Effector CD4-positive, alpha-beta T cell (primary cell): ENCODE measurements around the gene CRELD2.

ENCODE experiments used
- DNase-seq: peaks from one replicate; pipeline ENCODE4 v3.0.0-alpha.2; 2020

The CRELD2 gene

GRCh38 chr22:49969751-49970527, 51.5 kb downstream of the CRELD2 start:
- DNase-seq = peak; percentile 7

DNA sequence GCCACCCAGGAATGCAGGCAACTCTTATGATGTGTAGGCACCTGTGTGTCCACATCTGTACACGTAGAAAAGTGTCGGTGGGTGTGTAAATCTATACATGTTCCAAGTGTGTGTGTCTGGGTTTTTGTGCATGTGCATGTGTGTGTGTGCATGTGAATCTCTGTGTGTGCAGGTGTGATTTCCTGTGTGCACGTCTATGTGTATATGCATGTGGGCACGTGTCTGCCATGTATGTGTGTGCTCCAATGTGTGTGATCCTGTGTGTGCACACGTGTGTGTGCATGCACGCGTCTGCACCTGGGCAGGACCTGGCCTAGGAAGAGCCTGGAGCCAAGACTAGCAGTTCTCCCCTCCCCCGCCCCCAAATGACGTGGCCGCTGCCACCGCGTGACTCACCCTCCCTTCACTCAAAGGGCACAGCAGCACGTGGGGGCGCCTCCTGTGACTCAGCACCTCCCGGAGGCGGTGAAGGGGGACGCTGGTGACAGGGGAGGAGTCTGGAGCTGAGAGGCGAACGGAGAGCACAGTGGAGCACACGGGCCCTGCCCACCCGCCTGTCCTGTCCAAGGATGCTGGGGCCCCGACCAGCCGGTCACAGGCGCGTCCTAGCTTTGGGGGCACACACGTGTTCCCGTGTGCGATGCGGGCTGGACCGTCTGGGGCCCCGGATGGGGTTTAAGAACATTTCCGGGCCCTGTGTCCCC, 52.2 kb downstream of the CRELD2 start:
- DNase-seq = peak; percentile 95

DNA sequence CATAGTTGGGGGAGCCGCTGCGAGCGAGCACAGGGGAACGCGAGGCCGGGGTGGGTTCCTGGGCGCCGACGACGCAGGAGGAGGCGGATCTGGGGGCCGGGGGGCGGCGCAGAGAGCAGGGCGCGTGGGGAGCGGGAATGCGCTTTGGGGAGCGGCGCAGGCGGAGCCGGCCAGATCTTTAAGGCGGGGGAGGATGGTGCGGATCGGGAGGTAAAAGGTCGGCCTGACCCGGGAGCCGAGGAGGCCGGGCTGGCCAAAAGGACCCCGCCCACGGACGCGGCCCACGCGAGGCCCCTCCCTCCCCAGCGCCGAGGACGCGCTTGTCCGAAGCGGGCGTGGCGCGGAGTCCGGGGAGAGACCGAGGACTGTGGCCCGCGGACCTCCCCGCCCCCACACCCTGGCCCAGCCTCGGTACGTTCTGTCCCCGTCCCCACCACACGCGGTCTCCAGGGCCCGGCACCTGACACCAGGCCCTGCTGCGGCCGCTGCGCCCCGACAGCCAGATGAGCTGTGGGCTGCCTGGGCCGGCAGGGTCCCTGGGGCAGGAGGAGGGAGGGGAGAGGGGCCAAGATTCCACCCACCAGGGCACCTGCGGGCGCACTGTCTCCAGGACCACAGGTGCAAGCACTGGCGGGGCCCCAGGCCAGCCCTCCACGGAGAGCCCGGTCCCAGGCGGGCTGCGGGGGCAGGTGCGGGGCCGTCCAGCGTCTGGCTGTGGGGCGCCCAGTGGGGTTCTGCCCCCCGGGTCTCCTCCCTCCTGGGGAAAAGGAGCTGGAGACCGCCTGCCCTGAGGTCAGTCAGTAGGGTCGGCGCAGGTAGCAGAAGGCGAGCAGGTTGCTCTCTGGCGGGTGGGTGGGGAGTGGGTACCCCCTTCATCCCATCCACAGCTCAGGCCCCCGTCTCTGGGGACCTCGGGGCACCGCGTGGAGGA, 53.1 kb downstream of the CRELD2 start:
- DNase-seq = peak; percentile 49

GRCh38 chr22:49972163-49973017, 54.0 kb downstream of the CRELD2 start:
- DNase-seq = peak; percentile 5

DNA sequence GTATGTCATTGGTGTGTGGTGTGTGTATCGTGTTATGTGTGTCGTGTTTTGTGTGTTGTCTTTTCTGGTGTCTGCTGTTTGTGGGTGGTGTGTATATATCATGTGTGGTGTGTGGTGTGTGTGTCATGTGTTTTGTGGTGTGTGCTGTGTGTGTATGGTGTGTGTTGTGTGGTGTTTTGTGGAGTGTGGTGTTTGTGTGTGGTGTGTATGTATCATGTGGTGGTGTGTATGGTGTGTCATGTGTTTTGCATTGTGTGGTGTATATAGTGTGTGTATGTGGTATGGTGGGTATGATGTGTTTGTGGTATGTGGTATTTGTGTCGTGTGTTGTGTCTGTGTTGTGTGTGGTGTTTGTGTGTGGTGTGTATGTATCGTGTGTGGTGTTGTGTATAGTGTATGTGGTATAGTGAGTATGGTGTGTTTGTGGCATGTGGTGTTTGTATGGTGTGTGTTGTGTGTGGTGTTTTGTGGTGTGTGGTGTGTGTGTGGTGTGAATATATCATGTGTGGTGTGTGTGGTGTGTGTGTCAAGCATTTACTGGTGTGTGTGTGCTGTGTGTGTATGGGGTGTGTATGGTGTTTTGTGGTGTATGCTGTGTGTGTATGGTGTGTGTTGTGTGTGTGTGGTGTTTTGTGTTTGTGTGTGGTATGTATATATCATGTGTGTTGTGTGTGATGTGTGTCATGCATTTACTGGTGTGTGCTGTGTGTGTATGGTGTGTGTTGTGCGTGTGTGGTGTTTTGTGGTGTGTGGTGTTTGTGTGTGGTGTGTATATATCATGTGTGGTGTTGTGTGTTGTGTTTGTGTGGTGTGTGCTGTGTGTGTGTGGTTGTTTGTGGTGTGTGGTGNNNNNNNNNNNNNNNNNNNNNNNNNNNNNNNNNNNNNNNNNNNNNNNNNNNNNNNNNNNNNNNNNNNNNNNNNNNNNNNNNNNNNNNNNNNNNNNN, 54.9 kb downstream of the CRELD2 start:
- no peak for DNase-seq

- DNase-seq = peak; percentile 3
Observed at GRCh38 chr22:49975543-49976389, 57.3 kb downstream of the CRELD2 start.

DNA sequence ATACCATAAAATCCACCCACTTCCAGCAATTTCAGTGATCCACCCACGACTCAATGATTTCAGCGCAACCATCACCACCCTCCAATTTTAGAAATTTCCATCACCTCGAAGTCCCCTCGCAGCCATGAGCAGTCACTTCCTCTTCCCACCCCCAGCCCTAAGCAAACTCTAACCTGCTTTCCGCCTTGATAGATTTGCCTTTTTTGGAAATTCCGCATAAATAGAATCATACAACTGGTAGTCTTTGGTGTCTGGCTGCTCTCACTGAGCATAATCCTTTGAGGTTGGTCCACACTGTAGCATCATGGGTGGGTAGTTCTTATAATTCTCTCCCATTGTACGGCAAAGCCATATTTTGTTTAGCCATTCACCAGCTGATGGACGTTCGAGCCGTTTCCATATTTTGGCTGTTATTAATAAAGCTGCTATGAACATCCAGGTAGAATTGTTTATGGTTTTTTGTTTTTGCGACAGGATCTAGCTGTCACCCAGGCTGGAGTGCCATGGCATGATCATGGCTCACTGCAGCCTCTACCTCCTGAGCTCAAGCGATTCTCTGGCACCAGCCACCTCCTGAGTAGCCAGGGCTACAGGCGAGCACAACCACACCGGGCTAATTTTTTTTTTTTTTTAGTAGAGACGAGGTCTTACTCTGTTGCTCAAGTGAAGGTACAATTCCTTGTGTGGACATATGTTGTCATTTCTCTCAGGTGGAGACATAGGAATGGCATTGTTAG, 58.2 kb downstream of the CRELD2 start:
- DNase-seq = peak; percentile 30
